Measurements from ENCODE around the gene GPR89A.
"Not testable (repeated sequence)": the region's sequence is repeated elsewhere in the genome, so short reads cannot be mapped to it uniquely, and the experiment has no call there.

GPR89A gene

DNA sequence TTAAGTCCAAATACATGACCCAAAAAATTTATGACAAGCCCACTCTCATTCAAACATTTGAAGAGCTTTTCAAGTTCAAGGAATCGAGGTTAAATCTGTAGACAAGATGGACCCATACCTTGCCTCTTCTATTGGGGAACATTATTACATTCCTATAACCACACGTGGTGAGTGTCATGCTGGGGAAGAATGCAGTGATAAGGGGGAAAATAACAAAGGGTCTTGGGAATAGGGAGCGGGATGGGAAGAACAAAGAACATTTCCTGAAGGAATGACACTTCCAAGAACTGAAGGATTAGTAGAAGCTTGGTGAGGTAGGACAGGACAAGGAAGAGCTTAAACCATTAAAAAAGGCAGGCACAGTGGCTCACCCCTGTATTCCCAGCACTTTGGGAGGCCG lies 80.5 kb downstream of the GPR89A start:
- no peak for DNase-seq

DNA sequence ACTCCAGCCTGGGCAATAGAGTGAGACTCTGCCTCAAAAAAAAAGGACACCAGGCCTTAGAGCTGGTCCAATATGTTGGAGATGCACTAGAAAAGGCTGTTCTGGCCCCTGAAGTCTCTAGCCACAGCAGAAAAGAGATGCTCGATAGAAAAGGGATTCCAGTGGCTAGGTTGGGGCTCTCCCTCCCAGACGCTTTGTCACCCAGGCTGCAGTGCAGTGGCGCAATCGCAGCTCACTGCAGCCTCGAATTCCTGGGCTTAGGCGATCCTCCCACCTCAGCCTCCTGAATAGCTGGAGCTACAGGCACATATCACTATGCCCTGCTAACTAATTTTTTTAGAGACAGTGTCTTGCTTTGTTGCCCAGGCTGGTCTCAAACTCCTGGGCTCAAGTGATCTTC lies 81.1 kb downstream of the GPR89A start:
- DNase-seq, result no peak

DNA sequence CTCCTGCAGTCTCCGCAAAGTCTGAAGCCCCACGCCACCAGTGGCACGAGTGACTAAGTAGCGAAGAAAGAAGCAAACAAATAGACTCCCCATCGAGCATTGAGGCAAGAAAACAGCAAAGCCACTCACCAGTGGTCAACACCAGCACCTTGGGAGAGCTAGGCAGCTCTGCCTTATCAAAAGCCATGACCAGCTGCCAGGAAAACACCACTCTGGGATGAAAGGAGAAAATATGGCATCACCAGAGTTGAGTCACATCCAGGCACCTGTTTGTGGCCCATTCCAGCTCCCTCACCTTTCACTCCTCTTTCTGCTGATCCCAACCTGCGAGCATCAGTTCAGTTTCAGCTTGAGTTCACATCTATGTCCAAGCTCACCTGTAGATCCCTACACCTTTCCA lies 82.1 kb downstream of the GPR89A start:
- no peak for DNase-seq

DNA sequence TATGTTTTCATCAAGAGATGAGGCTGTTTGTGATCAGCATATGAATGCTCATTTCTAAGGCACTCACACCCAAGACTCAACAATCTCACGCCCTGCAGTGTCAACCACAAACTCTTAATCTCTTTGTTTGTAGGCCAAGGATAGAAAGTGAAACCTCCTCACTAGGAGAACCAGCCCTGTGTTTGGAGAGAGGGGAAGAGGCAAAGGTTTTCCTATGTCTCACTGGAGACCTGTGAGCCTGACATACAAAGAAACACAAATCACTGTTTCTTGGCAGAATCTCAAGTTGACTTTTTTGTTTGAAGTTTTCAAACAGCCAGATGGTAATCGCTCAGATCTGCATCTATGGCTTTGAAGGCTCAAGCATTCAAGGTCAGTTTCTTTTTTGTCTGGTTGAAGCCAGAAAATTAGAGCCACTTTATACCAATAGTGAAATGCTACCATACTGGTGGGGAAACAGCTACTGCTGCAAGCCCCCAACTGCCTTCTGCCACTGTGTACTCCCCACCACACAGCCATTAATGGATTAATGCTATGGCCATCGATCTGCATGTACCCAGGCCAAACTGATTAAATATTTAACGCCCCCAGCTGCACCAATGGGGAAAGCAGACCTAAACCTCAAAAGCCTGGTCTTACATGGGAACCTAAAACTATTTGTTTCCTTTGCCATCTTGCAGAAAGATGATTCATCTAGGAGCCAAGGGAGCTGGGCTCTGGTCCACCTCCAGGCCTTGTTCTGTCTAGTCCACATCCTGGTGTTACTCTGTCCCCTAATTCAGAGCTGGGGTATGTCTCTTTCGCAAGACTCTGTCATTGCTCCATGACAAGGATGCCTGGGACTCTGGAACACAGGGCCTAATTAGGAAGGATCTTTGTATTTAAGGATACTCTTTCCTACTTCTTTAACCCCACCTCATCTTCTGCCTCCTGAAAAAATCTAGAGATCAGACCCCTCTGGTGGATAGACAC lies 83.1 kb downstream of the GPR89A start:
- DNase-seq, result no peak

DNA sequence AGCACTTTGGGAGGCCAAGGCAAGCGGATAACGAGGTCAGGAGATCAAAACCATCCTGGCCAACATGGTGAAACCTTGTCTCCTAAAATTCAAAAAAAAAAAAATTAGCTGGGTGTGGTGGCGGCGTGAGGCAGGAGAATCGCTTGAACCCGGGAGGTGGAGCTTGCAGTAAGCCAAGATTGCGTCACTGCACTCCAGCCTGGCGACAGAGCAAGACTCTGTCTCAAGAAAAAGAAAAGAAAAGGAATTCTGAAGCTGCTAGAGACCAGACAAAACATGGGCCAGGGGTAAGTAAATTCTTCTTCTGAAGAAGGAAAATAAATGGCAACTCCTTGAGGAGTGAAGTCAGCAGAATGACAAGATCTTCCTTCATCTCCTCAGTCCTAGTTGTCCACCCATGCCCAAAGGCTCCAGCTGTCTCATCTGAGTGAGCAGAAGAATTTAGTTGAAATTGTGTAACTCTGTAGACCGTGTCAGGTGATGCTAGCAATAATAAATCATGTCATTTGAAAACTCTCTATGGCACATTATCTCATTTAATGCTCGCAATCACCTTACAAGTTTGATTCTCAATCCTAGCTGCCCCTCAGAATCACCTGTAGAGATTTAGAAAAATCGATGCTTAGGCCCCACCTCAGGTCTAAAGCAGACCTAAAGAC lies 85.1 kb downstream of the GPR89A start:
- no peak for DNase-seq

DNA sequence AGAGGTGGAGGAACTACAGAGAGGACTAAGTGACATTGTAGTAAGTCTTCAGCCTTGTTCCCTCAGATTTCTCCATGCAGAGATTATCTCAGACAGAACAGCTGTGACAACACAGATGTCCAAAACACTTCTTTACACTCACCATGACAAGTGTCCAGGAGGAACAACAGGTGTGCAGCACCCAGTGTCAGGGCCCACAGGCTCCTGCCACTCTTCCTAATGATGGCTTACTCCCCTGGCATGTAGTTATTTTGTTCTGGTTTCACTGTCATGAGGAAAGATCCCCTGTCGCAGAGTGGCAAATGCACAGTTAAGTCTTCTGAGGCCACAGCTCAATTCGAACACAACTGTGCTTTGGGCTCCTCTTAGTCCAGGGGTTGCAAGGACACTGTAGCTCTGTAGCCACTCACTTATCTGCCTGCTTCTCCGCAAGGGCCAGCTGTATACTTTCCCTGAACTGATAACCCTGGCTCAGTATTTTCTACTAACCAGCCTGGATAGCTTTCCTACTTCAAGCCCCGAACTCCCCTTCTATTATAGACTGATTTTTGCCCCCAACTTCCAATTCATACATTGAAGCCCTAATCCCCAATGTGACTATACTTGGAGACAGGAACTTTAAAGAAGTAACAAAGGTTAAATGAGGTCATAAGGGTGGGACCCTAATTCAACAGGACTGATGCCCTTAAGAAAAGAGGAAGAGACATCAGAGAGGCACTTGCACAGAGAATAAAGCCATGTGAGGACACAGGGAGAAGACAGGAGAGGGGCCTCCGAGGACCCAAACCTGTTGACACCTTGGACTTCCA lies 88.2 kb downstream of the GPR89A start:
- no peak for DNase-seq

DNA sequence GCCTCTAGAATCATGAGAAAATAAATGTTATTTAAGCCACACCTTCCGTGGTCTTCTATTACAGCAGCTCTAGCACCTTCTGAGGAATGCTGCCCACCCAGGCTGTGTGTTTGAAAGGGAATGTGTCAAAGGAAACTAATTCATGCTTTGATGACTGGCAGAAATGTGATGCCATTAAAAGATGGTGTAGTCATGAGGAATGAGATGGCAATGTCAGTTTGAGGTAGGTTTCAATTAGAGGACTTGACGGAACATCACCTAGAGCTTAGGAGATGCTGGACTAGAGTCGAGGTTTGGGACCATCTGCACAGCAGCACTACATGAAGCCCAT lies 88.8 kb downstream of the GPR89A start:
- DNase-seq, result no peak

DNA sequence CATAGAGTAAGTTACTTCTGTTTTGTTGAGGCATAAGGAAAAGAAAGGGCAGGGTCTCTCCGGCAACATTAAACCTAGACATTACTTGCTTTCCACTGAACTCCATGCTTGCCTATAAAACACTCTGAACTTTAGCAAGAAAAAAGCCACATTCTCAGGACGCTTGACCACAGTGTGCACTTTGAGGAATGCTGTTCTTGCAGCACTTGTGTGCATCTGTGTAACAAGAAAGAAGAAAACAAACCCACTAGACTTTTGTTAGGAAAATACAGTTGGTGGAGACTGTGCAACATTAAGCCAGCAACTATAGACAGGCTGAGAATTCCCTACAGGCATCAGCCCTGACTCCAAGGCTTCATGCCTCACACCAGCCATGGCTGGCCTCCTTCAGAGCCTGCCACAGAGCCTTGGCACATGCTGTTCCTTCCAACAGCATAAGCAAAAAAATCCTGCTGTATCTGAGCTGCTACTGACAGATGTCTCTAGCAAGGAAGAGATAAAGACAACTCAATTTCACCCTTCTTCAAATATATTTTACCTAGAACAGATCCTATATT lies 93.6 kb downstream of the GPR89A start:
- no peak for DNase-seq

DNA sequence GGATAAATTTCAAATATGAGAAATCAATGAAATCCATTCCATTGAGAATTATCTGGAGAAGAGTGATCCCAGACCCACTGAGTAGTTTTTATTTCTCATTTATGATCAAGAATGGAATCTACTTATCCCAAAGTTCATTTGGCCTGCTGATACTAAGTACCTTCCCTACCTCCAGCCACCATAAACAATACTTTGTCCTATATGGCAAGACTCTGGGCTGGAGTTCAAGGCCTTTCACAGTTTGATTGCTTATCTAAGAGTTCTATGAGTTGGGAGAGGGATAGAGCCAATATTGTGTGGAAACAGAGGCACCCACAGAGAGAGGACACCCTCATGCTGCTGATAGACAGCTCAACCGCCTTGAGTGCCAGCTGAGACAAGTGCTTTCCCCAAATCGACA lies 94.3 kb downstream of the GPR89A start:
- no peak for DNase-seq

DNA sequence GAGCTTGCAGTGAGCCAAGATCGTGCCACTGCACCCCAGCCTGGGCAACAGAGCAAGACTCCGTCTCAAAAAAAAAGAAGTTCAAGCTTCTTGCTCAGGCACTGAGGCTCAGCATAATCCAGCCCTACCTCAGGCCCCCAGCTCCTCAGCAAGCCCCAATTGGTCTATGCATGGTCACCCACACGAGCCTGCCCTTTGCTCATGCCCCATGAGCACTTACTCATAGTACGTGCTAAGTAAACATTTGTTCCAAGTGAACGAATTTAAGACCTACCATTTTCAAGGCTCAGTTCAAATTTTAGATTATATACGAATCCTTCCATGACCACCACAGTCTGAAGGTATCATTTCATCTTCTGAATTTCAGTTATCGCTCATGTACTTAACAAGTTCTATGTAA lies 95.0 kb downstream of the GPR89A start:
- DNase-seq, result no peak

DNA sequence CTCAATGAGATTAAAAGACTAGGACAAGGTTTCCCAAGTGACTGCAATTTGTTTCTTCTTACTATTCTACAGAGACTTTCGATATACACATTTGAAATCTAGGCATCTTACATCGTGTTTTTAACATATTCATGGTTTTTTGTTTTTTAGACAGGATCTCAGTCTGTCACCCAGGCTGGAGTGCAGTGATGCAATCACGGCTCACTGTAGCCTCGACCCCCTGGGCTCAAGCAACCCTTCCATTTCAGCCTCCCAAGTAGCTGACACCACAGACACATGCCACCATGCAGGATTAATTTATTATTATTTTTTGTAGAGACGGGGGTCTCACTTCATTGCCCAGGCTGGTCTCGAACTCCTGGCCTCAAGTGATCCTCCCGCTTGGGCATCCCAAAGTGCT lies 97.8 kb downstream of the GPR89A start:
- DNase-seq, result no peak

DNA sequence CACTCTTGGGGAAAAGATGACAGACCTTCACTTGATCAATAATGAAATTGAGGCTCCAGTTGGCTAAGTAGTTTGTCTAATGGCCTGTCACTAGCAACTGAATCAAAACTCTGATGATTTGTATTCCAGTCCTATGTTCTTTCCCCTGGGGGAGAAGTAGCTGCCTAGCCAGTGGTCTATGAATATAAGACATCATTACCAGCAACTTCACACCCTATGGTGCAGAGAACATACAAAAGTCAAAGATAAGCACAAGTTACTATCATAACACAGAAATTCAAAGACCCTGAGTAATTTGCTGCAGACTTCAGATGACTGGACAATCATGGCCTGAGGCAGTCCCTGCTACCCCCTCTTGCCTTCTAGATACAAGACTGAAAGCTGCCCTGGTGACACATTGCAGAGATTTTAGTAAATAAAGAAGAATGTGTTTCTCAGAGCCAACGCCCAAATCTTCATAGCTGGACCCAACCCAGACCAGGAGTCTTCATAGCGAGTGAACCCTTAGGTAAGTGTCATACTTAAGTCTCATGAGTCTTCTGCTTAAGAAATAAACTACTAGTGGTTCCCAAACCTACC lies 98.4 kb downstream of the GPR89A start:
- DNase-seq, result no peak

DNA sequence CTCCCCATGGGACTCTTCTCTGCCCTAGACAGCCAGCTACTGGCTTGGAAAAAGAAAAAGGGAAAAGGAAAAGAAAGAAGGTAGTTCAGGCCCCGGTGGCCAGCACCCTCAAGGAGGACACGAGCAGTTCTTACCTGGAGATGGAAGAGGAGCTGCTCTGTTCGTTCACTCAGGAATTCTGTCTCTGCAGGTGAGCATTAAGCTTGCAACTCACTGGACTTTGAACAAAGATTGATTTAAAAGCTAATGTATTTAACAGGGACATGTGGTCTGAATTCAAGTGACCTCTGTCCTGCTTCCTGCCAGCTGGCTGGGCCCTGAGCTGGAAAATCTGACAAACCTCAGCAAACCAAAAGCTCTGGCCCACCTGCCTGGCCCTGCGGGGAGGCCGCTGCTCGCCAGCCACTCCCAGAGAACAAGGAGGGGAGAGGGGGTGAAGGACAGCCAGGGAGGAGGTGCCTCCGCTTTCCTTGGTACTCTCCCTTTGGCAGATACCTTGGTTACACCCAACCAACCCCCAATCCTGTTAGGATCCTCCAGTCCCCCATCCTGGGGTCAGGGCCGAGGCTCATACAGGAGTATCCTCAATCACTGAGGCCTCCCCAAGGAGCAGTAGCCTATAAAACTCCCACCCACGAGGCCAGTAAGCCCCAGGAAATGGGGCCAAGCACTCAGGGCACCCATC lies 99.5 kb downstream of the GPR89A start, which contains the start of gene PDZK1:
PDZK1 (minus strand) TSS at position 186 of the 685 bp plus-strand sequence. CDS start 19,347 bp downstream, outside the sequence.
- DNase-seq, result no peak

DNA sequence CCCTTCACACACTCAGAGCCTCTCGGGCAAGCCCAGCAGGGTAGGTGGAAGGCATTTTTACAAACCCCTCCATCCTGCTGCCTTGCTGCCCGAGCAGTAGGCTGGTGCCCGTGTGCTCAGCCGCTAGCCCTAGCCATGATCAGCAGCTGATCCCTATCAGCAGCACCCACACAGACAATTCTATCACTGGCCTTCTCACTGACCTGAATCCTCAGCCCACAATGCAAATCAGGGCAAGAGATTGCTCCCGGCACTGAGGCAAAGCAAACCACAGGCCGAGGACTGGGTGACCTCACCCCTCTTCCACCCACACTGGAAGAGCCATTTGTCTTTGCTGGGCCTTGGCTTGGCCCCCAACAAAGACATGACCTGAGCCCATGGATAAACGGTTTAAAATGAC lies 100.3 kb downstream of the GPR89A start:
- DNase-seq, result no peak

DNA sequence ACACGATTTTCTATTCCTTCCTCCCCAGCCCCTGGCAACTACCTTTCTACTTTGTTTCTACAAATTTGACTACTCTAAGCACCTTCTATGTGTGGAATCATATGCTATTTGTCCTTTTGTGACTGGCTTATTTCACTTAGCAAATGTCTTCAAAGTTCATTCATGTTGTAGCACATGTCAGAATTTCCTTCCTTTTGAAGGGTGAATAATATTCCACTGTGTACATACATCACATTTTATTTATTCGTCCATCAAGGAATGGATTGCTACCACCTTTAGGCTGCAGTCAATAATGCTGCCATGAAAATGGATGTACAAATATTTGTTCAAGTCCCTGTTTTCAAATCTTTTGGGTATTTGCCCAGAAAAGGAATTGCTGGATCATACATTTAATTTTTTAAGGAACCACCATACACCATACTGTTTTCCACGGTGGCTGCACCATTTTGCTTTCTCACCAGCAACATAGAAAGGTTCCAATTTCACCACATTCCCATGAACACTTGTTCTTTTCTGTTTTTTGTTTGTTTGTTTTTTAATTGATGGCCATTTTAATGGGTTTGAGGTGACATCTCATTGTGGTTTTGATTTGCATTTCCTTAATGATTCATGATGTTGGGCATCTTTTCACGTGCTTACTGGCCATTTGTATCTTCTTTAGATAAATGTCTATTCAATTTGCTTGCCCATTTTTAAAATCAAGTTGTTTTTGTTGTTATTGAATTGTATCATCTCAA lies 102.7 kb downstream of the GPR89A start:
- DNase-seq, result no peak

DNA sequence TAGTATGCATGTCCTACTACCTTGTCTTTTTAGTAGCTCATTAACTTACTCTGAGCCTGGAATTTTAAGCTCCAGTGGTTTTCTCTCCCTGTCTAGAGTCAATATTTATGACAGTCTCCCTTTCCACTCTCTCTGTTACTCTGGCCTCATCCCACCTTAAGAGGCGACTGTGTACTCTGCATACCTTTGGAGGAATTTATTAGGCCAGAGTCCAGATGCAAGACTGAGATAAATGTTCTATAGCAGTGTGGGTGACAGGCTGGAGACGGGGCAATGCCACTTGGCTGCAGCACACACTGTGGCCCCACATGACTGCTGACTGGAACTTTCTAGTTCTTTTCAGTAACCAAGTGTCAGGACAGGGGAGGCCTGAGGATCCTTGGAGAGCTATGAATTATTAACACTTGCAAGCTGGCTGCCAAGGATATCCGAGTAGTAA lies 103.4 kb downstream of the GPR89A start:
- DNase-seq, result no peak

DNA sequence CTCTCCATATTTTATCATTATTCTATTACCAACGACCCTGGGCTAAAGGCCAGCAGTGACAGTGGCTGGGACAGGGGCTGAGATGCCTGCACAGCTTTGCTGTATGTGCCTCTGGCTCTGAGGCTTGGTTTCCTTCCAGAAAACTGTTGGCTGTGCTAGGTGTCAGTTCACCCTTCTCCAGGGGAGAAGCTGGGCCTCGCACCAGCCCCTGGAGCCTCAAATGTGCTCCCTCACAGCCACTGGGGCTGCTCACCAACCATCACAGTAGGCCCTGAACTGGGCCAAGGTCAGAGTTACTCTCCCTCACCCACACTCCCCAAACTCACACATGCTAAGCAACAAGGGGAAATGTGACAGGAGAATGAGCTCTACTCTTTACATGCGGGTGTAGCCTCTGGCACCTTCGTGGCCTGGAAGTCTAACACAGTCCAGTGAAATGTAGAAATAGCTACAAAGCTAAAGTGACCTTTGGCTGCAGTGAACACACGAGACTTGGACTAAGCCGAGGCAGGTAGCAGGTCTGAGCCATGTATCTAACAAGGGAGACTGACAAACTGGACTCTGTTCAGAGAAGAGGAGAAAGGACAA lies 106.8 kb downstream of the GPR89A start:
- DNase-seq, result no peak

DNA sequence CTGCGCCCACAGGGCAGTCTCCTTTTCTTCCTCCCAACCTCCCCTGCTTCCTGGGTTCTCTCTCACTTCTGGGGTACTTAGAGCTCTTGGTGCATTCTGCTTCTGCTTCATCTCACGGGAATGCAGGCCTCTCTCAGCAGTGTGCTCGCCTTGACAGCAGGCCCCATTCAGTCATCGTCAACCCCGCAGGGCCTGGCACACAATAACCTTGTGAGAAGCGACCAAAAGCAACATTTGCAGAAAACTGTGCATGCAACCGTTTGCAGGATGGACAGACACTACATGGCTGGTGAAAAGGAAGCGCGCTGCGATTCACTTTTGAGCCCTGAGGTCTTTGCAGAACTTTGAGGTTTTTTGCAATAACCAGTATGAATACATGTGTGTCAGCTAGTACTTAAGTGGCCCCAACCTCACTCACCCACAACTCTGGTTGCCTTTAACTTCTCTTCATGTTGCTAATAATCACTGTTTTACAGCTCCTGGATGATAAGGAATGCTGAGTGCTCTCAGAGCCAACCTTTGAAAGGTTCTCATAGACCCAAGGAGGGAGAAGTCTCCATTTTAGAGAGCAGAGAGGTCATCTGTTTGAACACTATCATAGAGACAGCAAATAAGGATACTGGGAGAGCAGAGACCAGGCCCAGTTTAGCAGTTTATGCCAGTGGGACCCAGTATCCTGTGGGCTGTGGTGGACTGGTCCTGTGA lies 109.0 kb downstream of the GPR89A start:
- no peak for DNase-seq

DNA sequence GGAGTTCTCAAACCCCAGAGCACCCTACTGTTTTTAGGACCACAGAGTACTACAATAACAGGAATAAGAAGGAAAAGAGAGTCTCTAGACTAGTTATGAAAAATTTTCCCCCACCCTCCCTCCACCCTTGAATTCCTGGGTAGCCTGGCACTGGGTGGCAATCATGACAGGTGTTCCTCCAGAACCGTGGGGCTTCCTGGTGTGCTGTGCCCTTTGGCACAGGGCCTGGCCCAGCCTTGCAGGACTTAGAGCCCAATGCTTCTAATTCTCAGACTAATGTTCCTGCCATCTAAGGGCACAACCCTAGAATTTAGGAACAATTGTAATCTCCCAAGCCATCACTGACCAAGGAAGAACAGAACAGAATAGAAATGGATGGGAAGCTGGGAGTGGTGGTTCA lies 110.0 kb downstream of the GPR89A start:
- no peak for DNase-seq

DNA sequence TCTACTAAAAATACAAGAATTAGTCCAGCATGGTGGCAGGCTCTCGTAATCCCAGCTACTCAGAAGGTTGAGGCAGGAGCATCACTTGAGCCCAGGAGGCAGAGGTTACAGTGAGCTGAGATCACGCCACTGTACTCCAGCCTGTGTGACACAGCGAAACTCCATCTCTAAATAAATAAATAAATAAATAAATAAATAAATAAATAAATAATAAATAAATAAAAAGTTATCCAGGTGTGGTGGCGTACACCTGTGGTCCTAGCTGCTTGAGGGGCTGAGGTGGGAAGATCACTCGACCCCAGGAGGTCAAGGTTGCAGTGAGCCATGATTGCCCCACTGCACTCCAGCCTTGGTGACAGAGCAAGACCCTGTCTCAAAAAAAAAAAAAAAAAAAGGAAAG lies 110.7 kb downstream of the GPR89A start:
- not testable (repeated sequence) for DNase-seq

Data from NCI-H2227 treated with DMSO at 0.1 percent for 48 hours (cell line).